ENCODE data around the gene CNTNAP2.

Gene CNTNAP2

GRCh38 chr7:147516391-147516790, 1399.8 kb downstream of the CNTNAP2 start:
- DNase-seq = no peak

GRCh38 chr7:147519062-147519461, 1402.5 kb downstream of the CNTNAP2 start:
- DNase-seq = no peak

- no peak for DNase-seq
These were observed 1406.5 kb downstream of the CNTNAP2 start for GRCh38 chr7:147523056-147523455.

GRCh38 chr7:147524726-147525250, 1408.2 kb downstream of the CNTNAP2 start:
- no peak for DNase-seq

GRCh38 chr7:147525325-147525724, 1408.7 kb downstream of the CNTNAP2 start:
- DNase-seq = no peak

- no peak for DNase-seq
These were observed 1419.1 kb downstream of the CNTNAP2 start for GRCh38 chr7:147535701-147536111.

GRCh38 chr7:147539685-147540084, 1423.1 kb downstream of the CNTNAP2 start:
- no peak for DNase-seq

- no peak for DNase-seq
These were observed 1424.1 kb downstream of the CNTNAP2 start for GRCh38 chr7:147540743-147541142.

- DNase-seq = no peak
These were observed 1424.7 kb downstream of the CNTNAP2 start for GRCh38 chr7:147541261-147541660.

GRCh38 chr7:147547252-147547897, 1430.8 kb downstream of the CNTNAP2 start:
- DNase-seq = no peak

GRCh38 chr7:147556317-147556716, 1439.7 kb downstream of the CNTNAP2 start:
- no peak for DNase-seq

GRCh38 chr7:147563669-147564068, 1447.1 kb downstream of the CNTNAP2 start:
- no peak for DNase-seq

- DNase-seq = no peak
These were observed 1448.3 kb downstream of the CNTNAP2 start for GRCh38 chr7:147564786-147565476.

GRCh38 chr7:147567043-147567442, 1450.4 kb downstream of the CNTNAP2 start:
- no peak for DNase-seq

GRCh38 chr7:147569116-147569913, 1452.7 kb downstream of the CNTNAP2 start:
- DNase-seq = no peak

GRCh38 chr7:147570390-147570789, 1453.8 kb downstream of the CNTNAP2 start:
- DNase-seq = no peak

- DNase-seq = no peak
These were observed 1455.0 kb downstream of the CNTNAP2 start for GRCh38 chr7:147571436-147572185.

- DNase-seq = no peak
These were observed 1461.6 kb downstream of the CNTNAP2 start for GRCh38 chr7:147578196-147578595.

- DNase-seq = no peak
These were observed 1462.5 kb downstream of the CNTNAP2 start for GRCh38 chr7:147579148-147579547.

GRCh38 chr7:147584771-147585193, 1468.2 kb downstream of the CNTNAP2 start:
- no peak for DNase-seq

GRCh38 chr7:147586110-147586509, 1469.5 kb downstream of the CNTNAP2 start:
- DNase-seq = no peak

GRCh38 chr7:147586526-147586925, 1469.9 kb downstream of the CNTNAP2 start:
- DNase-seq = no peak

Data from NCI-H1105 (cell line).